Skin of body (tissue), 2 donors: ENCODE data around the gene IRF4. TPM values are rescaled to one million over a fixed set of nuclear protein-coding genes. Genes with fewer than 3 reads are reported as not detected.
"Not testable (repeated sequence)": the region's sequence is repeated elsewhere in the genome, so short reads cannot be mapped to it uniquely, and the experiment has no call there.

Experiments
- DNase-seq: peaks from one replicate; lab custom pipeline; 2025; lab: John Stamatoyannopoulos, UW
- total RNA-seq: library from RNA; depleted of rRNA; stranded (reverse); fragments of >200 nt; gene quantifications from one replicate; pipeline ENCODE4 v1.2.3, GENCODE V29; 2014

The IRF4 gene
- total RNA-seq, 1 donor from 2014 or later: 6.2 TPM

DNA sequence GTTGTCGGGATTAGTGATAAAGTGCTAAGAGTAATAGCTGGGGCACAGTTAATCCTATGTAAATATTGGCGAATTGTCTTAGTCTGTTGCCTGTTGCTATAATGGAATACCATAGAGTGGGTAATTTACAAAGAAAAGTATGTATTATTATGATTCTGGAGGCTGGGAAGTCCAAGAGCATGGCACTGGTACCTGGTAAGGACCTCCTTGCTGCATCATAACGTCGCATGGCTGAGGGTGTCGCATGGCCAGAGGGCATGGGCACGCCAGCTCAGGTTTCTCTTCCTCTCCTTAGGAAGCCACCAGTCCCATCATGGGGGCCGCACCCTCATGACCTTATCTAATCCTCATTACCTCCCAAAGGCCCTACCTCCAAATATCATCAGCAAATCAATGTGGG is 29.7 kb downstream of the IRF4 start:
- DNase-seq: no peak

DNA sequence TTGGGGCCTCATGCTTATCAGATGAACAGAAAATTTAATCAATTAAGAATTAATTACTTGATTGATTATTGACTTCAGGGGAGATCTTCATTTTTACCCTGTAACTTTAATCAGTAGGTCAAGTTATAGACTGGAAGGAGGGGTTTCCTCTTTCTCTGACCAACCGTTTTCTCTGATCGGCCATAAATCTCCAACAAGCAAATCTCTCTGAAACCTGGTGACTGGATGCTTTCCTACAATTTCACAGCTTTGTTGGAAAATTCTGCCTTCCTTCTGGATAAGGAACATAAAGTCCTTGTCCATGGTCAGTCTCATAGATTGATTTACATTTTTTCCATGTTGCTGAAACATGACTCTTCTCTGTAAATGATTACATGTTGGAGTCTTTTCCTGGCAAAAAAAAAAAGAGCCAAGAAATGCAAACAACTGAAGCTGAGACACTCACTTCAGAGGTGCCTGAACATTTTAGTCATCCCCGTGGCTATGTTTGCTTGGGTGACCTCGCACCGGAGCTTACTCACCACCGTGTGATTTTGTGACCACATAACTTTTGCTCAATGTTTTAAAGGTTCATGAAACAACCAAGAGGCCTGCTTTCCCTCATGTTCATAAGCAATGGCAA is 31.0 kb downstream of the IRF4 start:
- peak; percentile 70 for DNase-seq

DNA sequence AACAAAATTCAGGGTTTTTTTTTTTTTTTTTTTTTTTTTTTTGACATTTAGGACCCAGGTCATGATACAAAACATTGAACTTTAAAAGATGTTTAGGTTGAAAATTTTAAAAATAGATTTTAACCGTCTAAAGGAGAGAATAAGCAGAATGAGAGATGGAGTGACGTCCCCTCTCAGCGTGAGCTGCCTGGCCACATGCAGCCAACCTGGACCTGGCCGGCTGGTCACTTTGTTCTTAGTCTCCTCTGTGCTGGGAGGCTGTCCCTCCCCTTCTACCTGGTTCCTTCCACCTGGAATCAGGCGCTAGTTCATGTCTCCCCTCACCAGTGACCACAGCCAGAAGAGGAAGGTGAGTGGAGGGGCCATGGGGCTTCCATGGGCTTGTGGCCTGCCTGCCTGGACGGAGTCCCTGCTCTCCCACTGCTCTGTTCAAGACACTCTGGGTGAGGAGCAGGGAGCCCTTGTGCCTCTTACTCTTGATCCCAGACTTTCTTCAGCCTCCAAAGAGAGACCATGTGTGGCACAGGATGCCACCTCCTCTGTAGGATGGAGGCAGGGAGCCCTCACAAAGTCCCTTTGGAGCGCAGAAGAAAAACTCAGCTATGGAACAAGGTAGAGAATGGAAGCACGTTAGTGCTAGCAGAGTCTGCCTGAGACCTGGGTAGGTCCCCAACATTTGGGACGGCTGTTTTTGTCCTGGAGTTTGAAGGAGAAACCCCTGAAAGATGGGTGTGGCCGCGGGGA is 31.7 kb downstream of the IRF4 start:
- DNase-seq: no peak

GRCh38 chr6:423799-424345 is 32.3 kb downstream of the IRF4 start:
- DNase-seq: no peak

DNA sequence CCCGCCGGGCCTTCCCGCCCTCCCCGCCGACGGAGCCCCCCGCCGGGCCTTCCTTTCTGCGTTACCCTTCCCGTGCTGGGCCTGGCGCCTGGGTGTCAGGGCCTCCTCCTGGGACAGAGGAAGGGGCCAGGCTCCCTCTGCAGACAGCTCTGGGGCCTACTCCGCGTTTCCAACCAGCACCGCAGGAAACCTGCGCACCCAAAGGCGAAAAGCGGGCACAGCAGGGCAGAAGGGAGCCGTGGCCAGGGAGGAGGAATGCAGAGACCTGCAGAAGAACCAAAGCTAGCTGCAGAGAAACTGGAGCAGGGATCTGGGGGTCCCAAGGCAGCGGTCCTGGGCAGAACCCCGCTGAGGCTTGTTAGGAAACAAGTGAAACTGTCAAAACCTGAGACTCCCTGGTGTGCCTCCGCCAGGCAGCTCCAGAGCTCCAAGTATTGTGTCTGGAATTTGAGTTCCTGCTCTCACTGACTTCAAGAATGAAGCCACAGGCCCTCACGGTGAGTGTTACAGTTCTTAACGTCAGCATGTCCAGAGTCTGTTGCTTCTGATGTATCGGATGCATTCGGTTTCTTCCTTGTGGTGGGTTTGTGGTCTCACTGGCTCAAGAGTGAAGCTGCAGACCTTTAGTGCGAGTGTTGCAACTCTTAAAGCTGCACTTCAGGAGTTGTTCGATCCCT is 33.3 kb downstream of the IRF4 start:
- no peak for DNase-seq

DNA sequence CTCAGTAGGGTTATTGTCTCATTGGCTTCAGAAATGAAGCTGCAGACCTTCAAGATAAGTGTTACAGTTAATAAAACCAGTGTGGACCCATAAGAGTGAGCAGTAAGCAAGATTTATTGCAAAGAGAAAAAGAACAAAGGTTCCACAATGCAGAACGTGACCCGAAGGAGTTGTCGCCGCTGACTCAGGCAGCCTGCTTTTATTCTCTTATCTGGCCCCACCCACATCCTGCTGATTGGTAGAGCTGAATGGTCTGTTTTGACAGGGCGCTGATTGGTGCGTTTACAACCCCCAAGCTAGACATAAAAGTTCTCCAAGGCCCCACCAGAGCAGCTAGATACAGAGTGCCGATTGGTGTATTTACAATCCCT is 33.9 kb downstream of the IRF4 start:
- DNase-seq: not testable (repeated sequence)

- DNase-seq: not testable (repeated sequence)
These were observed 34.7 kb downstream of the IRF4 start for GRCh38 chr6:426198-426738.

DNA sequence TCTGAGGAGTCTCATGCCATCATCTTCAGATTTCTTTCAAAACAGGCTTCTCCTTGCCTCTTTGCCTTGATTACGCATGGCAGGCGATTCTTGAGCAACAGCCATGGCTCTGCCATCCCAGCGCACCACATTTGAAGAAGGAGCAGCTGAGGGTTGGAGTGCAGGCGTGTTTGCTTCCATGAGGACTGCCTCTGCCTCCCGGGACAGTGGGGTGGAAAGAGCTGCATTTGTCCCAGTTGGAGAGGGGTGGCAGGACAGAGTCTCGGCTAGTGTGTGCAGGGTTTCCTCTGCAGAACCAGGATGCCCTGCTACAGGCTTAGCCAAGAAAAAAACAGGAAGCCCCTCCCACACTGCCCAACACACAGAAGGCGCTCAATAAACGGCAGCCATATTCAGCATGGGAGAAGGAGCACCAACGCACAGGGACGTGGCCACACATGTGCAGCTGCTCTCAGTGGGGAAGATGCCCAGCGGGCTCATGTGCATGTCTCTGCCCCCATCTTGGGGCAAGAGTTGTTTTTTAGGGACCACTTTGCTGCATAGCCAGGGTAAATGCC is 36.6 kb downstream of the IRF4 start:
- no peak for DNase-seq

DNA sequence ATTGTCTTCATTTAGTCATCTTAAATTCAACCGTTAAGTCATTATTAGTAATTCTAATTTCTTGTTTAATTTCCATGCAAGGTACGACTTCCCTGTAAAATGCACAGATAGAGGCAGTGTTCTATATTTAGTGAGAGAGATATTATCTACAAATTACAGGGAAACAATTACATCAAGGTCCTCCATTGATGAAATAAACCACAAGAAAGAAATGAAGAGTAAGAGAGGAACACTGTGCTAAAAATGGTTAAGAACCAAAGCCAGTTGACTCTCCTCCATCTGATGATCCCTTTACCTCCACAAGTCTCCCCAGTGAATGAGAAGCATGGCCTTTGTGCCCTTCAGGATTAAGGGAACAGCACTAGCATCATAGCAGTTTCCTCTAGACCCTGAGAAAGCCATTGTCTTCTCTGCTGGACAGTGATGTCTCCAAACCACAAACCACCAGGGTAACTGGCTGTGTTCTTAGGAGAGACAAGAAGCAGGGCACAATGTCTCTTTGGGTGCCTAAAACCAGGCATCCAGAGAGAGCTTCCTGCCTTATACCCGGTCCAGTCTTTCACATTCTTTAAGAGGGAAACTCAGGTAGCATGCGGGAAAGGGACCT is 38.1 kb downstream of the IRF4 start:
- no peak for DNase-seq

- no peak for DNase-seq
These were observed 40.0 kb downstream of the IRF4 start for GRCh38 chr6:431504-431903.

DNA sequence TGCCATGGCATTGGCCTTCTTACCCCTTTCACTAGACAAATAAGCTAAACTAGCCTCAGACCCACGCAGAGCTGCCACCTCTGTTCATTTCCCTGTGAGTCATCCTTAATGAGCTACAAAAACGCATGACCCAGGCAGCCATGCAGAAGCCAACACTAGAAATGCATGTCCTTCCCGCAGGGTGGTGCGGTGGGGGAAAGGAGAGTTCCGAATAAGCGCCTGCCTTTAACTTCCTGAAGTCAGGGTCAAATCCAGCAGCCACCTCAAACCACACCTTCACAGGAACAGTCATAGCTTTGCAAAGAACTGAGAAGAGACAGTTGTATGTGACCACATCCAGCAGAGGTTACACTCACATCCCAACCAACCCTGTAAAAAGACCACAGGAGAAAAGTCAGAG is 40.4 kb downstream of the IRF4 start:
- DNase-seq: no peak

GRCh38 chr6:434051-434705 is 42.6 kb downstream of the IRF4 start:
- DNase-seq: no peak

- no peak for DNase-seq
These were observed 44.1 kb downstream of the IRF4 start for GRCh38 chr6:435441-436307.

DNA sequence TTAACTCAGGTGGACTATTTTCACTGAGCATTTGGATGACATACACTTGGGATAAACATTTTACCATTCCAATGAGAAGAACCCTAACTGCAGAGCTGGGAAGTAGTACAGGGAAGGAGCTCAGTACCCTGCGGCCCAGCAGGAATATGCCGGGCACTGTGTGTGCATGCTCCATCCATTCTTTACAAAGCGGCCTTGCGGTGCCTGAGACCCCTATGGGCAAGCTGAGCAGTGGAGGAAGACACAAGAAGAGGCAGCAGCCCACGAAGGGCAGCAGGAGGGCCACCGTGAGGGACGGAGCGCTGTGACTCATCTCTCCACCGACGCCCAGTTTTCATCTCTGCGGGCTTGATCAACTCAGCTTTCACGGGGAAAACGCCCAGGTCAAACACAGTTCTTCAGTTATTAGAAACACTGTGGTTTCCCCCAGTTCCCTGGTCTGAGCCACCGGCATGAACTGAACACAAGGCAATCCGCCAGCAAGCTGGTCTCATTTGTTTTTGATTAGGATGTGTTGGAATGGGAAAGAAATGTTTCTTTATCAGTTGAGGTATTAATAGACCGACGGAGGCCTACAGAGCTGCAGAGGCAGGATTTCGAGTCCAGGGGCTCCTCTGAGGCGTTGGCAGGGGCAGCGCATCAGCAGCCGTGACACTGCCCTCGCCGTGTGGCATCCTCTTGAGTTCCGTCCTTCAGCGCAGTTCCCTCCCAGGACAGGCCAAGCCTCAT is 44.9 kb downstream of the IRF4 start:
- DNase-seq: peak; percentile 84

DNA sequence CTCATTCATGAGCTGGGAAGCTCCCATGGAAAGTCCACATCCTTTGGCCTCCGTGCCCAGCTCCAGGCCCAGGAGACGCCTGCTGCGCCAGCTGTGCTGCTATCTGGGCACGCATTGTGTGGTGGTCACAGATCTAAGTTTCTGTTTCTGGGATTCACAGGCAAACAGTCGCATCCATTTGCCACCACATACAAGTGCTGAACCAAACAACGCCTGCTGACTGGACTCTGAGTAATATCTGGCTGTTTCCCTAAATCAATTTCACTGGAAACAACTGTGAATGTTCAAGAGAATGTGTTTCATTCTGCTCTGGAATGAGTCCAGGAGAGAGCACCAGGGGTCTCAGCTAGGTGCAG is 45.5 kb downstream of the IRF4 start:
- DNase-seq: no peak

GRCh38 chr6:438634-439170 is 47.1 kb downstream of the IRF4 start:
- no peak for DNase-seq

GRCh38 chr6:439641-440167 is 48.2 kb downstream of the IRF4 start:
- DNase-seq: peak; percentile 67

- no peak for DNase-seq
These were observed 49.8 kb downstream of the IRF4 start for GRCh38 chr6:441126-441920.
